Measurements from ENCODE around the gene TPRN.
"Not testable (repeated sequence)": the region's sequence is repeated elsewhere in the genome, so short reads cannot be mapped to it uniquely, and the experiment has no call there.

Gene TPRN

DNA sequence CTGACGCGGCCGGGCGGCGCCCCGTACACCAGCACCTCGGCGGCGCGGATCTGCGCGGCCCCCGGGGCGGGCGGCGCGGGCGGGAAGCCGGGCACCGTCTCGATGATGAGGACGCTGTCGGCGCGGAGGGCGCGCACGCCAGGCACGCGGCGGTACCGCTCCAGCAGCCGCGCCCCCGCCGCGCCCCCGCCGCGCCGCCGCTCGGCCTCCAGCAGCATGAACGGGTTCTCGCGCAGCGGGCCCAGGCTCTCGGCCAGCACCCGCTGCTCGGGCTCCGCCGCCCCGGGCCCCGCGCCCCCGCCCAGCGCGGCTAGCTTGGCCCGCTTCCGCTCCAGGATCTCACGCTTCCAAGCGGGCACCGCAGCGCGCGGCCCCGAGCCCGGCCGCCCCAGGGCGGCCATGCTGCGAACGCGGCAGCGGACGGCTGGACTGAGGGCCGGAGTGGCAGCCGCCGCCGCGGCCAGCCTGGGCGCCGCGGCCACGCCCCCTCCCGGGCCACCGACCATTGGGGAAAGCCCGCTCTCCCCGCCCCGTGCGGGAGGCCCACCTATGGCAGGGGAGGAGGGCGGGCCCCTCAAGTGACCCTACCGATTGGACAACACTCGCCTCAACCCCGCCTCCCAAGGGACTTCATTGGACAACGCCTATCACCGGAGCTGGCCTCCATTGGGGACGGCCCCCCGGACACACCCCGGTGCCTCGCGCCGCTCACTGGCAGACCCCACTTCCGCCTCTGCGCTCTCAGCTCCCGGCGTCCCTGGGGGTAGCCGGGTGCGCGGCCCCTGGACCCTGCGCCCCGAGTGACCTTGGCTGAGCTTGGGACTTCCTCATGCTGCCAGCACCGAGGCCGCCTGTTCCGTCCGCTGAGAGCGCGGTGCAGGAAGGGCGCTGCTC, at the start of gene TPRN:
Gene TPRN (minus strand): TSS at position 431 of the 894 bp plus-strand sequence. CDS start 30 bp downstream, at position 401.
- DNase-seq, result peak; percentile 96 to 97

- no peak for DNase-seq
Observed at GRCh38 chr9:137247916-137248175, 47.3 kb upstream of the TPRN start.

- DNase-seq, result no peak
Observed at GRCh38 chr9:137247135-137247915, 46.8 kb upstream of the TPRN start.

GRCh38 chr9:137245450-137246421, 45.2 kb upstream of the TPRN start:
- DNase-seq, result no peak

DNA sequence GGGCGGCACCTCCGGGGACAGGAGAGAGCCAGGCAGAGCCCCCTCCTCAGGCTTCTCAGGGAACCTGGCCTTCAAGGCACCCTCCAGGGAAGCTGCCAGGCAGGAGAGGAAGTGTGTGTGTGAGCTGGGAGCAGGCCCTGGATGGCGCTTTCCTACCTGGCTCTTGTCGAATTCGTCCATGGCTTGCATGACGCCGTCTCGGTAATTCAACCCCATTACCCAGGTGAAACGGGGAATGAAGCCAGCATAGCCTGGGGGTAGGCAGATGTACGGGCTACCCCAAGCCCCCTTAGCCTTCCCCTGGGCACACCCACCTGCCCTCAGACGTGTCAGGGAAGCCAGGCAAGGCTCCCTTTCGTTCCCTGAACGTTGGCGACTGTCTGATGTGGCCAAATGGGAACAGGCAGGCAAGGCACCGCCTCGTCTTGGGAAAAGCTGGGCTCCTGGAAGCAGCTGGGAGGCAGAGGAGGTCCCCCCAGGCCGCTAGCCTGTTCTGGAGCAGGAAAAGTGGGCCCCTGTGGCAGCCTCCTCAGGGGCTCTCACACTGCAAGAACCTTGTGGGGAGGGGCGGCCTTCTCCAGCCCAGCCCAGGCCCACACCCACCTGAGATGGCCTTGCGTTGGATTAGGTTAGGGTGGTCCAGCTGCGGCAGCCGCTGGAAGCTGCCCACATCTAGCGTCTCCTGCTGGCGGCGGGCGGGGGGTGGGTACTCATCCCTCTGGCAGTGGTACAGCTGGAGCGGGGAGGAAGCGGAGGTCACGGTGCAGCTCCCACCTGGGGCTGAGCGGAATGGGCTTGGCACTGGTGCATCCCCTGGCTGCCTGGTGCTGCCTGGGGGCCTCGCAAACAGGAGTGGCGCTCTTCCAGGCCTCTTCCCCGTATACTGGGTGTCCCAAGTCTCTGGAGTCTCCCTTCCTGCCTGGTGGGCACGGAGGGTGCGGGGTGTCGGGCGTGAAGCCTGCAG, 44.2 kb upstream of the TPRN start:
- no peak for DNase-seq

DNA sequence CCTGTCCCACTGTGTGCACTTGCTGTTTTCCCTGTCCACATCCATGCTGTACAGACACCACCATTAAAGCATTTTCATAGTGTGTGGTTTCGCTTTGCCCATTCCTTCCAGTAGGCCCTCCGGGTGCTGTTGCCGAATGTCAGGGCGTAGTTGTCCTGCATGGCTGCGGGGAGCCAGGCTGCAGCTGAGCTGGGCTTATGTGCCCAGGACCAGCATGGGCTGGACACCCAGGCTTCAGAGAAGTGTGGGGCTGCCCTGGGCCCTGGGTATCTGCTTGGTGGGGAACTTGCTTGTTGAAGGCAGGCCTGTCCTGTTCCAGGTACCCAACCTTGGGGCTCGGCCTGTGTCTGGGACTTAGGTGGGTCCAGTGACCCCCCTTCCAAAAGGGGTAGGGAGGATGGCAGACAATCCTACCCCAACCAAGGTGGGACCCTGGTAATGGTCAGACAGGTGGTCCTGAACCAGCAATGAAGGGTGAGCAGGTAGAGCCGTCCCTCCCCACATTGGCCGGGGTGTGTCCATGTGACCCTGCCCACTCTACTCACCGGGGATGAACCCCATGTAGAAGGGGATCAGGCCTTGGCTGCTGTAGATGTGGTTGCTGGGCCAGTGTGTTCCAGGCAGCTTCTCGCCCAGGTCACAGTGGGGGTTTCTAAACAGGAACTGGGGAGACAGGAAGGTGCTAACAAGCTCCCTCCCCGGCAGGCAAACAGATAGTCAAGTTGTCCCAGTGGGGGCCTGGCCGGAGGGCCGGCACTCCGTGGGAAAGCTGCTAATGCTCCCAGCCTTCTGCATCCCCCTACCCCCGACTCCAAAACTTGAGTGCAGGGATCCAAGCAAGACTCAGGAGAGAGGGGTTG, 43.3 kb upstream of the TPRN start:
- DNase-seq, result no peak

- DNase-seq, result not testable (repeated sequence)
Observed at GRCh38 chr9:137243266-137243625, 42.7 kb upstream of the TPRN start.

- no peak for DNase-seq
Observed at GRCh38 chr9:137242269-137243203, 42.0 kb upstream of the TPRN start.

DNA sequence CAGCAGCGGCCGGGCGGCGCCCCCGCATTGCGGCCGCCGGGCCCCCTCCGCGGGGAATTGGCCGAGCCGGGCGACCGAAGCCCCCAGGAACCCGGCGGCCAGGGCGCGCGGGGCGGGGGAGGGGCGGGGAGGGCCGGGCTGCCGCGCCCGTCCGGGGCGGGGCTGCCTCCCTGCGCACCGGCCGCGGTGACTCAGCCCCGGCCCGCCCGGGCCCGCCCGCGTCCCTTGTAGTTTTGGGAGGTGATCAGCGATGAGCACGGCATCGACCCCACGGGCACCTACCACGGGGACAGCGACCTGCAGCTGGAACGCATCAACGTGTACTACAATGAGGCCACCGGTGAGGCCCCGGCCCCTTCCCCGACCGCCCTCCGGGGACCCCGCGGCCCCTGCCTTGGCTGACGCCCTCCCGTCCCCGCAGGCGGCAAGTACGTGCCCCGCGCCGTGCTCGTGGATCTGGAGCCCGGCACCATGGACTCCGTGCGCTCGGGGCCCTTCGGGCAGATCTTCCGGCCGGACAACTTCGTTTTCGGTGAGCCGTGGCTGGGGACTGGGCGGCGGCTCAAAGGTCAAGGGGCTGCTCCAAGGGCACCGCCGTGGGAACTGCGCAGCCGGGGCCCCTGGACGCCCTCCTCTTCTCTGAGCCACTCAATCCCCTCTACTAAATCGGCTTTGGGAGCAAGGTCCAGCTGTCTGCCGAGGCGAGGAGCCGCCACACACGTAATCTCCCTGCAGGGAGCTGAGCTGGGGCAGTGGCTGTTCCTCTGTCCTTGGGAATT, 41.1 kb upstream of the TPRN start:
- DNase-seq, result peak in 1 of 2 experiments; percentile 7

DNA sequence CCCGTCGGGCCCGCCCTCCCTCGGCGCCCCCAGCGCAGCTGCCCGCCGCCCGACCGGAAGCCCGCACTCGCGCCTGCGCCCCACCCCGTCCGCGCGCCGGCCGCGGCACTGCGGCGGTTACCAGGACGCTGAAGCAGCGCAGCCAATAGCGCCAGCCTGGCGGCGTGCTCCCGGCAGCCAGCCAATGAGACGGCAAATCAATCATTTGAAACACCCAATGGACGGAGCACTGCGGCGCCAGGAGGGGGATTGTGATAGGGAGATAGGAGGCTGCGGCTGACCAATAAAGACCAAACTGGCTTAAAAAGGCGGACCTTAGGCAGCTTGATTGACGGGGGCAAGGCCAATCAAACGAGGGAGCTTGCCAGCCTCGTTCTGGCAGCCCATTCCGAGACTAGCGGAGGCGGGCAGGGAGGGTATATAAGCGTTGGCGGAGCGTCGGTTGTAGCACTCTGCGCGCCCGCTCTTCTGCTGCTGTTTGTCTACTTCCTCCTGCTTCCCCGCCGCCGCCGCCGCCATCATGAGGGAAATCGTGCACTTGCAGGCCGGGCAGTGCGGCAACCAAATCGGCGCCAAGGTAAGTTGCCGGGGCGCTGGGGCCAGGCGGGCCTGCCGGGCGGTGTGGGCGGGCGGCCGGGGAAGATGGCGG, 40.4 kb upstream of the TPRN start, which contains the start of gene TUBB4B:
Gene TUBB4B (plus strand): TSS at position 447 of the 649 bp plus-strand sequence. CDS start 74 bp downstream, at position 521.
- peak; percentile 99 for DNase-seq

DNA sequence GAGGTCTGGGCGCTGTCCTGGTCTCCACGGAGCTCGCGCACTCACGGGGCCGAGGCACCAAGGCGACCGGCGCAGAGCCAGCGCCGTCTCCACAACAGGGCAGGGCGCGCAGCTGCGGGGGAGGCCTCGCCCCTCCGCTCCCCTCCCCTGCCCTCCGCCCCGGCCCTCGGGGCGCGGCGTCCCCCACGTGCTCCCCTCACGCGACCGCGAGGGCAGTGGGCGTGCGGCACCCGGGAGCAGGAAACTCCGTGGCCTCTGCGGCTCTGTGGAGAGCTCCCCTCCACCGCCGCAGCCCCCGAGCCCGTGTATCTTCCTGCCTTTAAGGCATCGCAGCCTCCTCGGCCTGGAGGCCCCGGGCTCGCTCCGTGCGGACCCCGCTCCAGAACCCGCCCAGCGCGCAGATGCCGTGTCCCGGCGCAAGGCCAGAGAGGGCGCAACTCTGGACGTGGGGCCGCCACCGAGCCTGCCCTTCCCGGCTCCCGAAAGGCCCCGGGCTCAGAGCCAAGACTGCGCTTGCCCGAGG, 39.8 kb upstream of the TPRN start:
- DNase-seq, result peak; percentile 54 to 63

GRCh38 chr9:137239541-137240200, 39.1 kb upstream of the TPRN start:
- DNase-seq, result not testable (repeated sequence)

DNA sequence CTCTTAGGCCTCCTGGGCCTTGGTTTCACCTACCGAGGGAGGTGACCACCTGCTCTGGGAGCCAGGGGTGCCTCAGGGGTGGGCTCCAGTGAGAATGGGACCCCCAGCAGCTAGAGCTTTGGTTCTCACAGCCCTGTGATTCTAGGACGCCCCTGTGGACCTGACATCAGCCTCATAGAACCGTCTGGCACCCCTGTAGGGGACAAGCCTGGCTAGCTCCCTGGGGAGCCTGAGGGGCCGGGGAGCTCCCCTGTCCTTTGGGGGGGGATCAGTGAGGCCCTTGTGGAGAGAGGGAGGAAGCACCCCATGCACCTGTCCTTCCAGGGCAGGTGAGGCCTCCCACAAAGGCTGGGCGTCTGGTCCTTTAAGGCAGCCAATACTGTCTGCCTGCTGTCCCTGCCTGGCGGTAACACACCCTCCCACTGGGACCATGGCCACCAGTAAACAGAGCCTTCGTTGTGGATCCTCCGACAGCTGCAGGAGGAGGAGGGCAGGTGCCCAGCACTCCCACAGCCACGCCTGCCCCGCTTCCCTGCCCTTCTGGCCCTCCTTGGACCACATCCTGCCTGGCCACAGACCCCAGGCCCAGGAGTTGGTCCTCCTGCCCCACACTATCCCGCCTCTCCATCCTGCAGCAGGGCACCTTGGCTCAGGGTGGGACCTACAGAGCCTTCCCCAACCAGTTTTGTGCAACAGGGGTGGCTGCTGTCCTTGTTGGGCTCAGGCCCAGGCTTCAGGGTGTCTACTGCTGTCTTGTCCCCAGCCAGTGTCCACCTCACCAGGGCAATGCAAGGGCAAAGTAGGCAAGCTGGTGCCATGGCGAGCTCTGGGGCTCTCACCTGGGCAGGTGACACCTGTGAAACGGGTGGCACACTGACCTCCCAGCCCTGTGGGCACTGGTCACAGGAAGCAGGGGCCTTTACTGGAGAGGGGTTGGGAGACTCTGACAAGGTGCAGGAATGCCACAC, 37.5 kb upstream of the TPRN start:
- DNase-seq, result no peak

GRCh38 chr9:137236936-137237421, 36.4 kb upstream of the TPRN start:
- DNase-seq, result no peak

- DNase-seq, result peak; percentile 55 to 71
Observed at GRCh38 chr9:137236238-137236935, 35.8 kb upstream of the TPRN start.

Measured in AML-193 (cell line).